ENCODE data around the gene GHDC. TPM values are rescaled to one million over a fixed set of nuclear protein-coding genes. Genes with fewer than 3 reads are reported as not detected.

The GHDC gene
- total RNA-seq, 4 donors from 2014 or later, result 14.6 to 51.8 (median 20.7) TPM

GRCh38 chr17:42182927-42183734 is 11.2 kb downstream of the GHDC start:
- DNase-seq (ENCODE audit: low spot score in 2 of 2), result no peak

GRCh38 chr17:42181851-42182207 is 12.5 kb downstream of the GHDC start:
- 77 to 86% methylated on average over 2 of the region's 2 CpGs for WGBS, 2 donors
- intact Hi-C loops (cut with DNase I; ENCODE audit: low total_unique reads), result no loop called here
- no peak for TF ChIP-seq CTCF (IDR thresholded peaks at IDR 0.05)
- no peak for TF ChIP-seq POLR2A (IDR thresholded peaks at IDR 0.05)
- DNase-seq (ENCODE audit: low spot score in 2 of 2), result no peak
- H3K4me3 ChIP-seq (ENCODE audit: low read depth, poor library complexity, severe bottlenecking), result no peak overlapping the region

More at GRCh38 chr17:42182927-42183734, 11.2 kb downstream of the GHDC start:
- WGBS, 2 donors, result 64 to 66% methylated on average over 9 of the region's 9 CpGs
- TF ChIP-seq POLR2A (IDR thresholded peaks at IDR 0.05) (no peak), CTCF (IDR thresholded peaks at IDR 0.05) (no peak)
- no peak overlapping the region for H3K4me3 ChIP-seq (ENCODE audit: low read depth, poor library complexity, severe bottlenecking)
- intact Hi-C loops (cut with DNase I; ENCODE audit: low total_unique reads), result no loop called here

GRCh38 chr17:42180922-42181850 is 13.1 kb downstream of the GHDC start, which contains the start of gene KCNH4:
TSS of gene KCNH4 (minus strand) at chr17:42181142. CDS start at chr17:42180945, 197 bp downstream.
- peak within 1 kb of the TSS; percentile 9 for H3K4me3 ChIP-seq (ENCODE audit: low read depth, poor library complexity, severe bottlenecking)
- TF ChIP-seq POLR2A (IDR thresholded peaks at IDR 0.05) (no peak), CTCF (IDR thresholded peaks at IDR 0.05) (no peak)
- DNase-seq (ENCODE audit: low spot score in 2 of 2), result peak; percentile 40 to 93
- WGBS, 2 donors, result 6 to 15% methylated on average over 12 to 35 of the region's 60 CpGs
- intact Hi-C loops (cut with DNase I; ENCODE audit: low total_unique reads), result no loop called here

- no peak for DNase-seq (ENCODE audit: low spot score in 2 of 2)
- intact Hi-C loops (cut with DNase I; ENCODE audit: low total_unique reads), result no loop called here
- no peak overlapping the region for H3K4me3 ChIP-seq (ENCODE audit: low read depth, poor library complexity, severe bottlenecking)
- TF ChIP-seq POLR2A (IDR thresholded peaks at IDR 0.05) (no peak), CTCF (IDR thresholded peaks at IDR 0.05) (no peak)
- 2 to 3% methylated on average over 32 to 33 of the region's 33 CpGs for WGBS, 2 donors
Measured at GRCh38 chr17:42180411-42180921, 13.8 kb downstream of the GHDC start.

GRCh38 chr17:42179911-42180410 is 14.3 kb downstream of the GHDC start:
- no peak overlapping the region for H3K4me3 ChIP-seq (ENCODE audit: low read depth, poor library complexity, severe bottlenecking)
- WGBS, 2 donors, result 8 to 11% methylated on average over 20 of the region's 20 CpGs
- intact Hi-C loops (cut with DNase I; ENCODE audit: low total_unique reads), result no loop called here
- TF ChIP-seq CTCF (IDR thresholded peaks at IDR 0.05) (no peak), POLR2A (IDR thresholded peaks at IDR 0.05) (no peak)
- DNase-seq (ENCODE audit: low spot score in 2 of 2), result no peak
